Neuron (in vitro differentiated cells): ENCODE measurements around the gene TCEAL9.

ENCODE experiments used
- H2AFZ ChIP-seq: one replicate; pipeline ENCODE4 v1.6.1; 2013; ENCODE audit warnings: low read depth, mild to moderate bottlenecking, inconsistent platforms, low read length, moderate library complexity
- H3K27me3 ChIP-seq: one replicate; pipeline ENCODE4 v1.6.1; 2013; ENCODE audit warnings: low read length; ENCODE audit not compliant: insufficient read depth
- H3K36me3 ChIP-seq: one replicate; pipeline ENCODE4 v1.6.1; 2013; ENCODE audit warnings: low read length; ENCODE audit not compliant: insufficient read depth
- H3K4me1 ChIP-seq: one replicate; pipeline ENCODE4 v1.6.1; 2013; ENCODE audit warnings: low read length; ENCODE audit not compliant: insufficient read depth
- H3K4me3 ChIP-seq: 2 replicates; pipeline ENCODE4 v1.5.1; 2013; ENCODE audit warnings: mild to moderate bottlenecking, low read length, moderate library complexity
- H3K9me3 ChIP-seq: one replicate; pipeline ENCODE4 v1.6.1; 2013; ENCODE audit warnings: low read length

The TCEAL9 gene

GRCh38 chrX:103356130-103356798 lies at the start of gene TCEAL9:
Gene TCEAL9, plus strand, starts transcription at chrX:103356506. Its CDS starts 1,179 bp downstream, at chrX:103357685.
- Histone ChIP-seq H2AFZ (peak within 1 kb of the TSS; percentile 26), H3K4me3 (peak within 1 kb of the TSS; percentile 78), H3K4me1 (peaks cover 6% of the 10 kb centered on the region), H3K9me3 (no peaks in the 10 kb centered on the region), H3K27me3 (peaks cover 2% of the 10 kb centered on the region), H3K36me3 (peaks cover 4% of the 10 kb centered on the region)

DNA sequence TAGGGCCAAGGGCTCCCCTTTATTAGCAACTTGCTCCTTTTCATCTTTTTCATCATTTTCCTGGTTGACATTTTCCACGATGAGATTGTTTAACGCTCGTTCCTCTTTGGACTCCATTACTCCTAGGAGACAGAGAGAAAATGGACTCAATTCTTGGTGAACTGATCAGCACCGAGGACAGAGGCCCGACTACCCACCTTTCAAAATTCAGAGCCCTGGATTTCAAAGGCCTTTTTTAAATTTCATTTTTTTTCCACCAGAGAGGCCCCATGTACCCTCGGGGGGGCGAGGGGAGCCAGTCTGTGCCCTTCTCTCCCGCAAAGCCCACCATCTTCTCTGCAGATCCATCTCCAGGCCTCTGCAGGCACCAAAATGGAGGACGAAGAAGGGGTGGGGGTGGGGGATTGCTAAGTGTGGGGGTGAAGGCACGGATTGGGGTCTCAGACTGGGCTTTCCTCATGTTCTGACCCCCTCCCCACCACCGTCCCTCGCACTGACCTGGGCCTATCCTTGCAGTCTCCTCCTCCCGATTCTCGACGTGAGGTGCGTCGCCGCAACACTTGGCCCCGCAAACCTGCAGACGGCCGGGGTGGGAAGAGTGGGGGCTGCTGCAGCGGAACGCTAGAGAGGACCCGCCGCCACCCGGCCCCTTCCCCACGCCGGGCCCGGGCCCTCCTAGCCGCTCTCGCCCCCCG lies 46.3 kb upstream of the TCEAL9 start:
- H3K36me3 ChIP-seq: no peaks in the 10 kb centered on the region
- H3K27me3 ChIP-seq: peaks cover 7% of the 10 kb centered on the region
- H3K4me3 ChIP-seq: peak overlapping the region; percentile 60

GRCh38 chrX:103310555-103311398 lies 45.5 kb upstream of the TCEAL9 start, which contains the start of gene BEX2:
Gene BEX2, minus strand, starts transcription at chrX:103310990. Its CDS starts 1,014 bp downstream, at chrX:103309976.
- no peaks in the 10 kb centered on the region for H3K9me3 ChIP-seq
- peak within 1 kb of the TSS; percentile 66 for H2AFZ ChIP-seq
- H3K4me1 ChIP-seq: no peaks in the 10 kb centered on the region
- no peaks in the 10 kb centered on the region for H3K36me3 ChIP-seq
- H3K4me3 ChIP-seq: peak within 1 kb of the TSS; percentile 60
- peaks cover 7% of the 10 kb centered on the region for H3K27me3 ChIP-seq

More for the DNA sequence above, 46.3 kb upstream of the TCEAL9 start:
- peak overlapping the region; percentile 66 for H2AFZ ChIP-seq
- H3K4me1 ChIP-seq: no peaks in the 10 kb centered on the region
- H3K9me3 ChIP-seq: no peaks in the 10 kb centered on the region

GRCh38 chrX:103311399-103311780 lies 44.9 kb upstream of the TCEAL9 start:
- Histone ChIP-seq H2AFZ (no peak overlapping the region), H3K9me3 (no peaks in the 10 kb centered on the region), H3K4me1 (no peaks in the 10 kb centered on the region), H3K4me3 (no peak overlapping the region), H3K36me3 (no peaks in the 10 kb centered on the region), H3K27me3 (peaks cover 7% of the 10 kb centered on the region)

DNA sequence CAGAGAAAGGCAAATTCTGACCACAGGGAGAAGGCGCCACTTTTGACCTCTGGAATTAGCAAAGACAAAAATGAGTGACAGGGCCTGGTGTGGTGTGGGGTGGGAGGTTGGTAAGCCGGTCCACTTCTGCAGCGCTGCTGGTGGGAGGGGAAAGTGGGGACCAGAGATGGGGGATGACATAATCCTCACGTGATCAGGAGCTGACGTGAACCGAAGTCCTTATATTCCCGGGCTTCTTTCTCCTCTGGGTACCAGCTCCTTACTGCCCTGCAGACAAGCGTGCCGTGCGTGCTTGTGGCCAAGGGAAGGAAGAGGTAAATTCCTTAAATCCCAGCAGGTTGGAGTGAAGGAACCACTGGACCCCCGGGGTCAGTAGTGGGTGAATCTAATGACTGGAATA lies 26.3 kb upstream of the TCEAL9 start, which contains the start of gene TCEAL7:
TSS of gene TCEAL7 (plus strand) at position 249 of the 400 bp plus-strand sequence. CDS start 1,165 bp downstream, outside the sequence.
- H3K4me1 ChIP-seq: peaks cover 6% of the 10 kb centered on the region
- peaks cover 10% of the 10 kb centered on the region for H3K27me3 ChIP-seq
- H3K36me3 ChIP-seq: peaks cover 4% of the 10 kb centered on the region
- no peak within 1 kb of the TSS for H2AFZ ChIP-seq
- H3K9me3 ChIP-seq: no peaks in the 10 kb centered on the region
- H3K4me3 ChIP-seq: peak within 1 kb of the TSS; percentile 69

GRCh38 chrX:103330681-103331288 lies 25.5 kb upstream of the TCEAL9 start:
- H2AFZ ChIP-seq: no peak overlapping the region
- no peaks in the 10 kb centered on the region for H3K9me3 ChIP-seq
- H3K4me3 ChIP-seq: peak overlapping the region; percentile 69
- peaks cover 6% of the 10 kb centered on the region for H3K4me1 ChIP-seq
- peaks cover 10% of the 10 kb centered on the region for H3K27me3 ChIP-seq
- peaks cover 4% of the 10 kb centered on the region for H3K36me3 ChIP-seq

DNA sequence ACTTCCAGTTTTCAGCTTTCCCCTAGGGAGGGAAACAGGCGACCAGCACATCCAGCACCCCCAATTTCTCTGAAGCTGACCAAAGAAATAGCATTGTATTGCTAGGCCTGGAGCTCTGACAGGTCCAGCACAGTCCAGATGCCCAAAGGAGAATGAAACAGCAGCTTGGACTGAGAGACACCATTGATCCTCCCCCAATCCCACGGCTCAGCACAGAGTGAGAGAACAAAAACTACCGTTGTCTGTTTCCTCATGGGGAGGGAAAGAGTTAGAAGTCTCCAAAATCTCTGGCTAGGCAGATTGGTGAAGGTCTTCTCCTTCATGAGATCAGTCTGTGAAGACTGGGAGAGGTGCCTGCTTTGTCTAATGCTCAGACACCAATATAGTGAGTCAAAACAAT lies 17.6 kb upstream of the TCEAL9 start:
- no peak overlapping the region for H2AFZ ChIP-seq
- H3K4me1 ChIP-seq: no peaks in the 10 kb centered on the region
- H3K36me3 ChIP-seq: no peaks in the 10 kb centered on the region
- no peak overlapping the region for H3K4me3 ChIP-seq
- no peaks in the 10 kb centered on the region for H3K27me3 ChIP-seq
- H3K9me3 ChIP-seq: no peaks in the 10 kb centered on the region

- Histone ChIP-seq H3K36me3 (no peaks in the 10 kb centered on the region), H3K9me3 (no peaks in the 10 kb centered on the region), H3K4me3 (no peak overlapping the region), H3K27me3 (no peaks in the 10 kb centered on the region), H3K4me1 (no peaks in the 10 kb centered on the region), H2AFZ (no peak overlapping the region)
Measured at GRCh38 chrX:103343105-103343504, 13.2 kb upstream of the TCEAL9 start.

DNA sequence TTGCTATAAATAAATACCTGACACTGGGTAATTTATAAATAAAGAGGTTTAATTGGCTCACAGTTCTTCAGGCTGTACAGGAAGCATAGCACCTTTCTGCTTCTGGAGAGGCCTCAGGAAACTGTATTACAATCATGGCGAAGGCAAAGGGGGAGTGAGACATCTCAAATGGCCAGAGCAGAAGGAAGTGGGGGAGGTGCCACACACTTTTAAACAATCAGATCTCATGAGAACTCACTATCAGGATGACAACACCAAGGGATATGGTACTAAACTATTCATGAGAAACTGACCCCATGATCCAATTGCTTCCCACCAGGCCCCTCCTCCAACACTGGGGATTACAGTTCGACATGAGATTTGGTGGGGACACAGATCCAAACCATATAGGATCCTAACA lies 11.7 kb upstream of the TCEAL9 start:
- Histone ChIP-seq H3K27me3 (no peaks in the 10 kb centered on the region), H3K4me1 (no peaks in the 10 kb centered on the region), H2AFZ (no peak overlapping the region), H3K4me3 (no peak overlapping the region), H3K9me3 (no peaks in the 10 kb centered on the region), H3K36me3 (no peaks in the 10 kb centered on the region)

DNA sequence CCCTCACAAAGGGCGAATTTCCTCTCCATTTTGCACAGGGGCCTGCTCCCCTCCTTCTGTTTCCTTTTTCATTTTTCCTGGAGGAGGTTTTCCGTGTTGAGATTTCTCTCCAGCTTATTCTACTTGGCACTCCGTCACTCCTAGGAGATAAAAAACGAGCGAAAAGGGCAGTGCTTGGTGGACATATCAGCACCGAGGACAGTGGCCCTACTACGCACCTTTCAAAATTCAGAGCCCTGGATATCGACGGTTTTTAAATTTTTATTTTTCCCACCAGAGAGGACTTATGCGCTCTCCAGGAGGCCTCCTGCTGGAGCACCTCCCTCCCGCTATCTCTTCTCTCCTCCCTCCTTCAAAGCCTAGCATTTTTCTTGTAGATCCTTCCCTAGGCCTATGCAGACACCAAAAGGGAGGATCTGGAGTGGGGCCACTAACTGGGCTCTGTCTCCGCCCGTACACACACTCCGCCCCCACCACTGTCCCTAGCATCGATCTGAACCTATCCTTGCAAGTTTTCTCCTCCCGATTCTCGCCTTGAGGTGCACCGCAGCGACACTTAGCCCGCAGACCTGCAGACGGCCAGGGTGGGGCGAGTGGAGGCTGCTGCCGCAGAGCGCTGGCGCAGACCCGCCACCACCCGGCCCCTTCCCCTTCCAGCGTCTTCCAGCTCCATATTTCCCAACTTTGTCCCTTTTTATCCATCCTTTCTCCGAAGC lies 8.5 kb upstream of the TCEAL9 start:
- Histone ChIP-seq H2AFZ (no peak overlapping the region), H3K9me3 (no peaks in the 10 kb centered on the region), H3K36me3 (no peaks in the 10 kb centered on the region), H3K4me3 (no peak overlapping the region), H3K27me3 (no peaks in the 10 kb centered on the region), H3K4me1 (peaks cover 3% of the 10 kb centered on the region)

DNA sequence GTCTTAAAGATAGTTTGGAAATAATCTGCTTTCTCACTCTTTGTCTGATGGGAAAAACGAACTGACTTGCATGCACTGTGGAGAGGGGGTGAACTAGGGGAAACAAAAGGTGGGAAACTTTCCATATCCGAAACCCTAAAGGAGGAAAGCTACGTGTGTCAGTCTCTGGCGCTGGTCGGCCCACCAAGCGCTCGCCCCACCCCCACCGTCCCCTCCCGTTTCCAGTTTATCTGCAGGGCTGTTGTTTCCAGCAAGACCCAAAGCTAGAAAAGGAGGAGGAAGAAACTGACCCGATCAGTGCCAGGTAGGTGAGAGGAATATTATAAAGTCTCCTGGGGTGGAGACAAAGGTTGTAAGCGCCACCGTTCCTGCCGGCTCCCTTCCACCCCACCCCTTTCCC lies 552 bp downstream of the TCEAL9 start:
- peak overlapping the region; percentile 26 for H2AFZ ChIP-seq
- H3K4me3 ChIP-seq: peak overlapping the region; percentile 78
- H3K27me3 ChIP-seq: peaks cover 2% of the 10 kb centered on the region
- no peaks in the 10 kb centered on the region for H3K9me3 ChIP-seq
- H3K36me3 ChIP-seq: peaks cover 4% of the 10 kb centered on the region
- H3K4me1 ChIP-seq: peaks cover 9% of the 10 kb centered on the region

GRCh38 chrX:103357871-103358270 lies 1.6 kb downstream of the TCEAL9 start:
- H3K9me3 ChIP-seq: no peaks in the 10 kb centered on the region
- H3K4me1 ChIP-seq: peaks cover 18% of the 10 kb centered on the region
- peaks cover 2% of the 10 kb centered on the region for H3K27me3 ChIP-seq
- peak overlapping the region; percentile 78 for H3K4me3 ChIP-seq
- H2AFZ ChIP-seq: no peak overlapping the region
- H3K36me3 ChIP-seq: peaks cover 4% of the 10 kb centered on the region
